H1 (cell line): Measurements from ENCODE around the gene DAPK1. TPM values are rescaled to one million over a fixed set of nuclear protein-coding genes. Genes with fewer than 3 reads are reported as not detected.

Experiments
- CTCF ChIA-PET: fragments of 300-600 bp; sonication (Branson Sonifier 250); formaldehyde crosslinking; loops from one replicate; lab custom pipeline; 2021; ENCODE audit not compliant: partially characterized antibody; lab: Charles Lee
- POLR2A ChIA-PET: fragments of 300-600 bp; sonication (Branson Sonifier 250); formaldehyde crosslinking; loops from one replicate; lab custom pipeline; 2021; ENCODE audit warnings: inconsistent platforms; ENCODE audit not compliant: partially characterized antibody; lab: Charles Lee
- DNase-seq, 2 experiments: peaks; one replicate each; pipeline versions ENCODE4 v3.0.0 to v3.0.0-alpha.2; 2010 to 2022; ENCODE audit warnings: low spot score in 2 of 2, low read depth in 1 of 2, mixed read lengths in 1 of 2
- FAIRE-seq: peaks from 2 replicates; lab custom pipeline; 2011; peaks lifted over from hg19 to GRCh38; lab: Jason Lieb, UNC
- H2AFZ ChIP-seq: 2 replicates; pipeline ENCODE4 v1.8.1; 2012; ENCODE audit warnings: low read length, inconsistent platforms
- H2AK5ac ChIP-seq: 2 replicates; pipeline ENCODE4 v1.6.1; 2013; ENCODE audit warnings: low read depth, low read length
- H2BK120ac ChIP-seq: replicated peaks from 2 replicates; pipeline ENCODE3; 2013; ENCODE audit warnings: low read depth, low read length, inconsistent platforms
- H2BK12ac ChIP-seq: 2 replicates; pipeline ENCODE4 v1.6.1; 2013; ENCODE audit warnings: low read depth, low read length
- H2BK15ac ChIP-seq: 2 replicates; pipeline ENCODE4 v1.6.1; 2013; ENCODE audit warnings: low read length
- H2BK20ac ChIP-seq: 2 replicates; pipeline ENCODE4 v1.6.1; 2013; ENCODE audit warnings: low read length
- H2BK5ac ChIP-seq: 2 replicates; pipeline ENCODE4 v1.6.1; 2013; ENCODE audit warnings: low read depth, low read length
- H3K14ac ChIP-seq: 2 replicates; pipeline ENCODE4 v1.6.1; 2013; ENCODE audit warnings: inconsistent platforms; ENCODE audit not compliant: insufficient read length
- H3K18ac ChIP-seq: 2 replicates; pipeline ENCODE4 v1.6.1; 2013; ENCODE audit warnings: low read length; ENCODE audit errors: extremely low read depth
- H3K23ac ChIP-seq: 2 replicates; pipeline ENCODE4 v1.6.1; 2013; ENCODE audit warnings: inconsistent platforms; ENCODE audit not compliant: insufficient read length
- H3K23me2 ChIP-seq: 2 replicates; pipeline ENCODE4 v1.6.1; 2013; ENCODE audit warnings: low read depth, low read length
- H3K27ac ChIP-seq: 2 replicates; pipeline ENCODE4 v1.6.1; 2011; ENCODE audit warnings: low read depth, low read length, inconsistent platforms
- H3K27me3 ChIP-seq, 4 experiments: replicated peaks in 1 of 4; 1 replicate in 1 of 4; 2 replicates in 3 of 4; pipeline versions ENCODE4 v1.6.1 to v1.8.1; 2011 to 2013; ENCODE audit warnings: low read length in 3 of 4, mild to moderate bottlenecking in 3 of 4, inconsistent platforms in 2 of 4, mixed read lengths in 2 of 4, moderate library complexity in 1 of 4; ENCODE audit not compliant: control insufficient read depth in 3 of 4, insufficient read depth in 3 of 4; ENCODE audit errors: extremely low read depth in 1 of 4
- H3K36me3 ChIP-seq, 4 experiments: 2 replicates each; pipeline versions ENCODE4 v1.6.1 to v1.8.1; 2011 to 2013; ENCODE audit warnings: mild to moderate bottlenecking in 4 of 4, low read length in 3 of 4, moderate library complexity in 2 of 4, control low read depth in 1 of 4, inconsistent platforms in 1 of 4; ENCODE audit not compliant: insufficient read depth in 4 of 4, control insufficient read depth in 2 of 4
- H3K4ac ChIP-seq: replicated peaks from 2 replicates; pipeline ENCODE3; 2013; ENCODE audit warnings: low read length, low read depth, mixed read lengths, inconsistent platforms; ENCODE audit not compliant: insufficient read length
- H3K4me1 ChIP-seq, 4 experiments: replicated peaks in 1 of 4; 1 replicate in 1 of 4; 2 replicates in 3 of 4; pipeline versions ENCODE4 v1.6.1 to v1.8.1; 2011 to 2013; ENCODE audit warnings: low read length in 3 of 4, inconsistent platforms in 2 of 4, mixed read lengths in 1 of 4; ENCODE audit not compliant: insufficient read depth in 4 of 4, control insufficient read depth in 3 of 4
- H3K4me2 ChIP-seq, 2 experiments: 2 replicates each; pipeline versions ENCODE4 v1.6.1 to v1.8.1; 2011 to 2013; ENCODE audit warnings: low read depth in 2 of 2, low read length in 2 of 2, control low read depth in 1 of 2, inconsistent platforms in 1 of 2, mild to moderate bottlenecking in 1 of 2; ENCODE audit not compliant: insufficient read depth in 1 of 2
- H3K4me3 ChIP-seq, 4 experiments: fragments of 200-600, 300-600 bp in 1 of 4; sonication (generic), shearing (Covaris generic), sonication (Bioruptor Twin) in 1 of 4; 2 replicates each; pipeline versions ENCODE4 v1.5.1 to v1.8.1; 2011 to 2016; ENCODE audit warnings: low read length in 4 of 4, low read depth in 3 of 4, control low read depth in 2 of 4, inconsistent platforms in 2 of 4, mild to moderate bottlenecking in 2 of 4, mixed read lengths in 1 of 4, moderate library complexity in 1 of 4; ENCODE audit not compliant: insufficient read depth in 2 of 4; ENCODE audit errors: extremely low read depth in 1 of 4
- H3K56ac ChIP-seq: replicated peaks from 2 replicates; pipeline ENCODE3; 2013; ENCODE audit warnings: low read depth, mild to moderate bottlenecking, mixed read lengths, low read length, inconsistent platforms; ENCODE audit not compliant: insufficient read length
- H3K79me1 ChIP-seq: 2 replicates; pipeline ENCODE4 v1.6.1; 2013; ENCODE audit warnings: low read depth, low read length, control low read depth
- H3K79me2 ChIP-seq, 2 experiments: 2 replicates each; pipeline versions ENCODE4 v1.6.1 to v1.8.1; 2012 to 2013; ENCODE audit warnings: low read length in 2 of 2, mild to moderate bottlenecking in 2 of 2, inconsistent platforms in 1 of 2; ENCODE audit not compliant: insufficient read depth in 2 of 2, control insufficient read depth in 1 of 2
- H3K9ac ChIP-seq, 4 experiments: replicated peaks in 1 of 4; 1 replicate in 1 of 4; 2 replicates in 3 of 4; pipeline versions ENCODE4 v1.6.1 to v1.8.1; 2011 to 2013; ENCODE audit warnings: low read depth in 3 of 4, low read length in 3 of 4, control low read depth in 2 of 4, mild to moderate bottlenecking in 2 of 4, moderate library complexity in 2 of 4, inconsistent platforms in 1 of 4; ENCODE audit errors: extremely low read depth in 1 of 4
- H3K9me3 ChIP-seq, 2 experiments: 2 replicates each; pipeline versions ENCODE4 v1.6.1 to v1.8.1; 2012 to 2013; ENCODE audit warnings: mild to moderate bottlenecking in 2 of 2, moderate library complexity in 2 of 2, control low read depth in 1 of 2, inconsistent platforms in 1 of 2, low read depth in 1 of 2, low read length in 1 of 2, mixed read lengths in 1 of 2; ENCODE audit not compliant: insufficient read depth in 2 of 2
- H4K20me1 ChIP-seq, 2 experiments: replicated peaks in 1 of 2; 2 replicates each; pipeline versions ENCODE3 to v1.8.1; 2011 to 2013; ENCODE audit warnings: inconsistent platforms in 2 of 2, low read length in 2 of 2, mild to moderate bottlenecking in 1 of 2; ENCODE audit not compliant: insufficient read depth in 2 of 2, control insufficient read depth in 1 of 2
- H4K5ac ChIP-seq: 2 replicates; pipeline ENCODE4 v1.6.1; 2013; ENCODE audit warnings: low read length, low read depth, mixed read lengths, inconsistent platforms; ENCODE audit not compliant: insufficient read length
- H4K8ac ChIP-seq: 2 replicates; pipeline ENCODE4 v1.8.0; 2013; ENCODE audit warnings: mild to moderate bottlenecking, moderate library complexity, low read length, inconsistent platforms; ENCODE audit not compliant: insufficient read depth; ENCODE audit errors: extremely low read depth
- H4K91ac ChIP-seq: replicated peaks from 2 replicates; pipeline ENCODE3; 2013; ENCODE audit warnings: low read length, mixed read lengths, inconsistent platforms; ENCODE audit not compliant: insufficient read length
- ASH2L ChIP-seq: fragments of 200-600, 300-600 bp; sonication (generic); IDR thresholded peaks from one replicate; pipeline ENCODE4 v1.7.1; 2017; ENCODE audit warnings: low read length
- CTBP2 ChIP-seq: IDR thresholded peaks from 2 replicates; pipeline ENCODE4 v1.7.0; 2011; ENCODE audit warnings: borderline replicate concordance, mild to moderate bottlenecking, moderate library complexity, mixed read lengths, low read length; ENCODE audit not compliant: insufficient read depth, insufficient read length
- JUN ChIP-seq: IDR thresholded peaks from 2 replicates; pipeline ENCODE4 v1.6.1; 2011; ENCODE audit warnings: low read depth, mild to moderate bottlenecking, improper control_type of control experiment, low read length
- PHF8 ChIP-seq: fragments of 200-600 bp; sonication (generic); conservative IDR thresholded peaks from 2 replicates; pipeline ENCODE4 v1.7.1; 2012; ENCODE audit warnings: low read depth, mild to moderate bottlenecking, inconsistent platforms, low read length, moderate library complexity
- RNF2 ChIP-seq: fragments of 200-900, 300-1000 bp; sonication (generic); IDR thresholded peaks from 2 replicates; pipeline ENCODE4 v1.7.1; 2016; ENCODE audit warnings: borderline replicate concordance, low read depth, mild to moderate bottlenecking, antibody characterized with exemption, low read length; ENCODE audit not compliant: poor library complexity, severe bottlenecking; ENCODE audit errors: missing control alignments
- SP2 ChIP-seq: IDR thresholded peaks from 2 replicates; pipeline ENCODE4 v1.6.1; 2012; ENCODE audit warnings: mild to moderate bottlenecking, low read length, inconsistent platforms
- TAF7 ChIP-seq: optimal IDR thresholded peaks from 2 replicates; pipeline ENCODE3; 2011; ENCODE audit warnings: low read depth, mild to moderate bottlenecking, inconsistent platforms, low read length, moderate library complexity, borderline replicate concordance
- WGBS, 2 experiments: shearing (Covaris generic) in 1 of 2; methylation state at CpG; one replicate each; pipeline versions ENCODE4 v1.1.6 to v1.1.7; 2013 to 2015; ENCODE audit warnings: low lambda C conversion rate in 2 of 2, mixed read lengths in 2 of 2, inconsistent platforms in 1 of 2, low coverage in 1 of 2, missing lambda C conversion rate in 1 of 2; ENCODE audit not compliant: insufficient replicate concordance in 2 of 2, insufficient coverage in 1 of 2, insufficient read length in 1 of 2; ENCODE audit errors: extremely low coverage in 1 of 2, missing lambda C conversion rate in 1 of 2; 5-methylcytosine and 5-hydroxymethylcytosine counted together
- polyA plus RNA-seq, 7 experiments: library from polyadenylated mRNA; depleted of rRNA in 3 of 7; stranded (reverse) in 5 of 7; unstranded in 2 of 7; fragments of >200 nt in 5 of 7; fragments of 200-250 nt in 2 of 7; gene quantifications; 1 replicate in 5 of 7; 2 replicates in 1 of 7; 4 replicates in 1 of 7; pipeline versions ENCODE4 v1.2.1 to v1.2.3, GENCODE V29; 2011 to 2013; ENCODE audit warnings: missing spikeins in 2 of 7, mixed read lengths in 2 of 7
- total RNA-seq: library from RNA; stranded (reverse); fragmentation: NEBNext Ultra II Directional; extraction: Animal tissue kit (Norgen Biotek cat#: 25700); gene quantifications from 2 replicates; pipeline ENCODE4 v1.2.1, GENCODE V29; 2021
- TF ChIP-seq, protein P1 (sequence below): IDR thresholded peaks from 2 replicates; pipeline ENCODE4 v1.6.1; 2011; ENCODE audit warnings: low read length, improper control_type of control experiment
- TF ChIP-seq, protein P2 (sequence below): IDR thresholded peaks from 2 replicates; pipeline ENCODE4 v1.6.1; 2011; ENCODE audit warnings: low read depth, mild to moderate bottlenecking, low read length; ENCODE audit not compliant: insufficient read depth

Gene DAPK1
- total and polyA plus RNA-seq, 2 of the 8 experiments (the other 6 are each of a cell fraction or from before 2014, with no cell fraction given), result 62.4 to 131 TPM

DNA sequence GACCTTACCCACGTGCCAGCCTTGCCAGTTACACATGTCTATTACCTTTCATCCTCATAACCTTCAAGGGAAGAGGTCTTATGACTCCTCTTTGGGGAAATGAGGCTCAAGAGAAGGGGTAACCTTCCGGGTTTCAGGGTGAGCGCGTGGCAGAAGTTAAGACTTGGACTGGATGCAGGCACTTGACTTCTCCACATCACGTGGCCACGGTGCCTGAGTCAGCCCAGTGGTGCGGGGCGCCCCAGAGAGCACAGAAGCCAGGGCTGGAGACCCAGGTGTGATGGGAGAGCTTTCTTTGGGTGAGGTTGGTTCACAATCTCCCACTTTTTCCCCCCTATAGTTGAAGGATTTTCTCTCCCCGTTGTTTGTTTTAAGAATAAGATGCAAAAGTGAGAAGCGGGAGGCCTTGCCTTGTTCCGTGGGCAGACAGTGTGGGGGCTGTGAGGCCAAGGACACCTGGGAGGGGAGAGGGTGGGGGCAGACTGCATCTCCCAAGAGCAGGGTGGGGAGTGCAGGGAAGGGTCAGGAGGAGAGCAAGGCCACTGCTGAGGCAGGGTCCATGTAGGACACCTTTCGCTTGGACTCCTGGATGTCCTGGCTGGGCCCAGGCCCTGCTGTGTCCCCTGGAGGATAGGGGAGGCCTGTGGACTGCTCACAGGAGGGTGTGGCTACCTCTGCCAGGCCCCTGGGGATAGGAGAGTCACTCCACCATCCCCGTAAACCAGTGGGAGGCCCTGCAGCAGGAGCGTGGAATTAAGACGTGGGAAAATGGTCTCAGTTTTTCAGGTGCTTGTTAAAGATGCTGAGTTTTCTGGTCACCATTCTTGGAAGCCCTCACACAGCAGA is 138.2 kb downstream of the DAPK1 start:
- Histone ChIP-seq H3K27ac (no peak overlapping the region), H4K91ac (no peak overlapping the region), H3K4ac (no peak overlapping the region), H3K4me2 (no peak overlapping the region), H3K56ac (no peak overlapping the region), H3K4me1 (no peaks in the 10 kb centered on the region; a peak in 1 of 7 replicates), H2AFZ (no peak overlapping the region), H2BK5ac (no peak overlapping the region), H2BK12ac (no peak overlapping the region), H3K14ac (no peak overlapping the region), H2BK120ac (no peak overlapping the region), H3K27me3 (no peaks in the 10 kb centered on the region), H3K4me3 (no peak overlapping the region), H3K9me3 (no peaks in the 10 kb centered on the region; a peak in 1 of 4 replicates), H3K36me3 (peaks cover 2 to 21% (median 17%) of the 10 kb centered on the region in 4 experiments; a peak in 7 of 8 replicates), H3K18ac (no peak overlapping the region), H3K9ac (no peak overlapping the region), H4K5ac (no peak overlapping the region), H2BK20ac (no peak overlapping the region), H3K23ac (no peak overlapping the region), H3K79me2 (peaks cover 0 to 8% of the 10 kb centered on the region in 2 experiments; a peak in 1 of 4 replicates), H4K8ac (no peak overlapping the region), H2BK15ac (no peak overlapping the region), H3K79me1 (peaks cover 2% of the 10 kb centered on the region; the same call in 1 of the 2 replicates), H2AK5ac (no peak overlapping the region), H3K23me2 (no peaks in the 10 kb centered on the region), H4K20me1 (no peaks in the 10 kb centered on the region)
- ChIA-PET POLR2A (no interaction called here), CTCF (no interaction called here)
- DNase-seq (no peak), FAIRE-seq (no peak)
- WGBS, 2 experiments, result 94% methylated on average over 15 of the region's 15 CpGs; no CpG with 5 or more reads in 1 of the 2 experiments
- TF ChIP-seq, protein P1, sequence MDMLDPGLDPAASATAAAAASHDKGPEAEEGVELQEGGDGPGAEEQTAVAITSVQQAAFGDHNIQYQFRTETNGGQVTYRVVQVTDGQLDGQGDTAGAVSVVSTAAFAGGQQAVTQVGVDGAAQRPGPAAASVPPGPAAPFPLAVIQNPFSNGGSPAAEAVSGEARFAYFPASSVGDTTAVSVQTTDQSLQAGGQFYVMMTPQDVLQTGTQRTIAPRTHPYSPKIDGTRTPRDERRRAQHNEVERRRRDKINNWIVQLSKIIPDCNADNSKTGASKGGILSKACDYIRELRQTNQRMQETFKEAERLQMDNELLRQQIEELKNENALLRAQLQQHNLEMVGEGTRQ, result no peak
- TF ChIP-seq PHF8, result no peak
- TF ChIP-seq ASH2L, result no peak
- TF ChIP-seq TAF7, result no peak
- TF ChIP-seq JUN, result no peak
- no peak for TF ChIP-seq CTBP2
- TF ChIP-seq RNF2, result no peak
- TF ChIP-seq, protein P2, sequence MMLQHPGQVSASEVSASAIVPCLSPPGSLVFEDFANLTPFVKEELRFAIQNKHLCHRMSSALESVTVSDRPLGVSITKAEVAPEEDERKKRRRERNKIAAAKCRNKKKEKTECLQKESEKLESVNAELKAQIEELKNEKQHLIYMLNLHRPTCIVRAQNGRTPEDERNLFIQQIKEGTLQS, result no peak
- TF ChIP-seq SP2, result no peak
